ENCODE measurements around the gene TRAF7. TPM values are rescaled to one million over a fixed set of nuclear protein-coding genes. Genes with fewer than 3 reads are reported as not detected.

The TRAF7 gene
- polyA plus RNA-seq, 3 donors = 5.9 to 41.9 (median 6.7) TPM

DNA sequence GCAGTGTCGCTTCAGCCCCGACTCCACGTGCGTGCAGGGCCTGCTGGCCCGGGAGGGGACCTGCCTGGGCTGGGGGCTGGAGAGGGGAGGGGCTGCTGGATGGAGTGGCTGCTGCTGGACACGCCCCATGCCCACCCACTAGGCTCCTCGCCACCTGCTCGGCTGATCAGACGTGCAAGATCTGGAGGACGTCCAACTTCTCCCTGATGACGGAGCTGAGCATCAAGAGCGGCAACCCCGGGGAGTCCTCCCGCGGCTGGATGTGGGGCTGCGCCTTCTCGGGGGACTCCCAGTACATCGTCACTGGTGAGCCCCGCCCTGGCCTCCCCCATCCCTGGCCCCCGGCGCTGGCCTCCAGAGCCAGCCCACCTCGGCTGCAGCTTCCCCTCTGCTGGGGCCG lies 52.7 kb downstream of the TRAF7 start:
- Histone ChIP-seq H3K9ac (ENCODE audit: insufficient read depth, low read length, poor library complexity, severe bottlenecking) (no peak overlapping the region), H3K27ac (ENCODE audit: low read depth in 1 of 2, low read length in 2 of 2) (no peak overlapping the region), H3K9me3 (replicated peaks in 1 of 2; ENCODE audit: control insufficient read depth in 1 of 2, insufficient read depth in 1 of 2, low read length in 2 of 2) (no peaks in the 10 kb centered on the region), H4K20me1 (ENCODE audit: insufficient read depth, low read length) (peaks cover 42% of the 10 kb centered on the region), H2AFZ (ENCODE audit: insufficient read depth, low read depth, low read length, poor library complexity, severe bottlenecking) (no peak overlapping the region), H3K36me3 (replicated peaks in 1 of 2; ENCODE audit: control insufficient read depth in 1 of 2, insufficient read depth in 2 of 2, low read length in 2 of 2) (peaks cover 29 to 38% of the 10 kb centered on the region in 2 donors), H3K4me3 (replicated peaks in 1 of 3; ENCODE audit: low read depth in 2 of 3, low read length in 3 of 3) (no peak overlapping the region), H3K4me2 (replicated peaks; ENCODE audit: extremely low read depth, low read length, poor library complexity, severe bottlenecking) (no peak overlapping the region), H3K27me3 (ENCODE audit: control insufficient read depth in 2 of 2, insufficient read depth in 2 of 2, low read length in 2 of 2) (no peaks in the 10 kb centered on the region), H3K4me1 (ENCODE audit: control insufficient read depth in 1 of 2, insufficient read depth in 2 of 2, low read length in 2 of 2) (peaks cover 38 to 44% of the 10 kb centered on the region in 2 donors), H3K79me2 (ENCODE audit: insufficient read depth, low read length) (peaks cover 37% of the 10 kb centered on the region)
- WGBS (ENCODE audit: insufficient coverage) = 86% methylated on average over 15 of the region's 23 CpGs
- Mint-ChIP-seq H3K36me3 (peaks cover 23 to 43% of the 10 kb centered on the region in 2 donors), H3K4me3 (no peak overlapping the region), H3K27me3 (ENCODE audit: low read depth in 3 of 3) (peaks cover 0 to 4% (median 2%) of the 10 kb centered on the region in 3 donors), H3K9me3 (peaks cover 0 to 2% (median 0%) of the 10 kb centered on the region in 7 donors), H3K27ac (no peak overlapping the region), H3K4me1 (peaks cover 43% of the 10 kb centered on the region)
- intact Hi-C loops (cut with micrococcal nuclease) = loop anchor here (5.0 kb wide), 2 partner anchors 51 to 59 kb away; partner anchors contain the start of genes RNPS1 (in 2 of the 2) and TRAF7 (in 1 of the 2)
- TF ChIP-seq CTCF (IDR thresholded peaks at IDR 0.05) = no peak
- no peak for DNase-seq

GRCh38 chr16:2208772-2209171 lies 53.2 kb downstream of the TRAF7 start:
- Histone ChIP-seq H3K9ac (ENCODE audit: insufficient read depth, low read length, poor library complexity, severe bottlenecking) (no peak overlapping the region), H2AFZ (ENCODE audit: insufficient read depth, low read depth, low read length, poor library complexity, severe bottlenecking) (no peak overlapping the region), H4K20me1 (ENCODE audit: insufficient read depth, low read length) (peaks cover 47% of the 10 kb centered on the region), H3K79me2 (ENCODE audit: insufficient read depth, low read length) (peaks cover 41% of the 10 kb centered on the region), H3K4me2 (replicated peaks; ENCODE audit: extremely low read depth, low read length, poor library complexity, severe bottlenecking) (no peak overlapping the region), H3K9me3 (replicated peaks in 1 of 2; ENCODE audit: control insufficient read depth in 1 of 2, insufficient read depth in 1 of 2, low read length in 2 of 2) (no peaks in the 10 kb centered on the region), H3K27me3 (ENCODE audit: control insufficient read depth in 2 of 2, insufficient read depth in 2 of 2, low read length in 2 of 2) (no peaks in the 10 kb centered on the region), H3K4me3 (replicated peaks in 1 of 3; ENCODE audit: low read depth in 2 of 3, low read length in 3 of 3) (no peak overlapping the region), H3K27ac (ENCODE audit: low read depth in 1 of 2, low read length in 2 of 2) (no peak overlapping the region), H3K36me3 (replicated peaks in 1 of 2; ENCODE audit: control insufficient read depth in 1 of 2, insufficient read depth in 2 of 2, low read length in 2 of 2) (peaks cover 29 to 38% of the 10 kb centered on the region in 2 donors), H3K4me1 (ENCODE audit: control insufficient read depth in 1 of 2, insufficient read depth in 2 of 2, low read length in 2 of 2) (peaks cover 43 to 49% of the 10 kb centered on the region in 2 donors)
- WGBS (ENCODE audit: insufficient coverage) = 98% methylated on average over 8 of the region's 9 CpGs
- no peak for DNase-seq
- Mint-ChIP-seq H3K4me1 (peaks cover 45% of the 10 kb centered on the region), H3K36me3 (peaks cover 23 to 43% of the 10 kb centered on the region in 2 donors), H3K4me3 (no peak overlapping the region), H3K27ac (no peak overlapping the region), H3K27me3 (ENCODE audit: low read depth in 3 of 3) (peaks cover 0 to 4% (median 2%) of the 10 kb centered on the region in 3 donors), H3K9me3 (peaks cover 0 to 2% (median 0%) of the 10 kb centered on the region in 7 donors)
- intact Hi-C loops (cut with micrococcal nuclease) = loop anchor here (5.0 kb wide), 2 partner anchors 51 to 59 kb away; partner anchors contain the start of genes RNPS1 (in 2 of the 2) and TRAF7 (in 1 of the 2)
- TF ChIP-seq CTCF (IDR thresholded peaks at IDR 0.05) = no peak

Data from CD14-positive monocyte (primary cell).